ENCODE results near the gene TMEM107. TPM values are rescaled to one million over a fixed set of nuclear protein-coding genes. Genes with fewer than 3 reads are reported as not detected.

TMEM107 gene
- total RNA-seq, 1 experiment from 2014 or later, result 13.5 TPM

DNA sequence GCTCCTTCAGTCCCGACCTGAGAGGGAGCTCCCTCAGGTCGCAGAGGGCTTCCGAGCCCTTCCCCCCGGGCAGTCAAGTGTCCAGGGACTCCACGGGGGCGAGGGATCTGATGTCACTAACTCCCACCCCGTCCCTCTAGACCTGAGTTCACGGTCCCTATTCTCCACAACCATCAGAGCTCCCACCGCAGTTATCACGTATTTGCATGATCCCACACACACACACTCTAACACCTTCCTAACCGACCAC is 20.3 kb downstream of the TMEM107 start:
- no TSS peak for BruUV-seq (replicated peaks)
- CTCF ChIA-PET, result interaction anchor here (0.7 to 1.5 kb wide), 2 partner anchors 32 to 96 kb away, joined by 3 to 5 read pairs; partner anchors contain the start of gene HES7

DNA sequence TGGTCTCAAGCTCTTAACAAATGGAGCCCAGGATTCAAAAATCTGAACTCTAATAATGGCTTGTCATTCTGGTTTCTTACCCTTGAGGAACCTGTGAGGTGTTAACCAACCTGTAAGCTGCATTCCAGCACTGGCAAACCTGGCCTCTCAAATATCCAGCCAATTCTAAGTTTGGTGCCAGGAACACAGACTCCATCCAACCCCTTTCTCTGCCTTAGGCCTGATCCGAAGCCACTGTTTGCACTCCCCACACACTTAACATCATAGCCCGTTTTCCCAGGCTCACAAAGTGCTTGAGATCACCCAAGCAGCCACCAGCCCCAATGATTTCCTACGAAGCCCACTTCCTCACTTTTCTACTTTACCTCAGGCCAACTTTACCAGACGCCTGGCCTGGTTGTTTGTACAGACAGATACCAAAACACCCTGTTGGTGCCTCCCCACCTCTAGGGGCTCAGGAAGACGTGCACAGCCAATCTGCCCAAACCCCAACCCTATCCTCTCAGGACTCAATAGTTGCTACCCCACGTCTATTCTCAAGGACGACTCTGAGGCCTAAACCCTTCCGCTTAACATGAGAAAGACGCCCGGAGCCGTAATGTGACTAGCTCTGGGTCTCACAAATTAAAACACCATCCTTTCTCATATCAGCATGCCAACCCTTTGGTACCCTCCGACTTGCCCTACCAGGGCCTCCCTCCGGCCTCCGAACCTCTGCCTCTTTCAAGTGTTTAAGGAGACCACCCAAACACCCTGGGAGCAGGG is 20.8 kb downstream of the TMEM107 start:
- no peak overlapping the region for H3K4me3 Mint-ChIP-seq (ENCODE audit: low read depth, unreplicated experiment)
- no peaks in the 10 kb centered on the region for H3K9me3 Mint-ChIP-seq (ENCODE audit: low read depth, unreplicated experiment)
- H3K27me3 Mint-ChIP-seq (ENCODE audit: unreplicated experiment), result no peaks in the 10 kb centered on the region
- CTCF ChIA-PET, result interaction anchor here (0.7 to 1.5 kb wide), 2 partner anchors 31 to 95 kb away, joined by 3 to 5 read pairs; partner anchors contain the start of gene HES7
- peaks cover 10% of the 10 kb centered on the region for H3K36me3 Mint-ChIP-seq (ENCODE audit: insufficient read depth, unreplicated experiment)
- no peak for DNase-seq
- TF ChIP-seq, protein P1, sequence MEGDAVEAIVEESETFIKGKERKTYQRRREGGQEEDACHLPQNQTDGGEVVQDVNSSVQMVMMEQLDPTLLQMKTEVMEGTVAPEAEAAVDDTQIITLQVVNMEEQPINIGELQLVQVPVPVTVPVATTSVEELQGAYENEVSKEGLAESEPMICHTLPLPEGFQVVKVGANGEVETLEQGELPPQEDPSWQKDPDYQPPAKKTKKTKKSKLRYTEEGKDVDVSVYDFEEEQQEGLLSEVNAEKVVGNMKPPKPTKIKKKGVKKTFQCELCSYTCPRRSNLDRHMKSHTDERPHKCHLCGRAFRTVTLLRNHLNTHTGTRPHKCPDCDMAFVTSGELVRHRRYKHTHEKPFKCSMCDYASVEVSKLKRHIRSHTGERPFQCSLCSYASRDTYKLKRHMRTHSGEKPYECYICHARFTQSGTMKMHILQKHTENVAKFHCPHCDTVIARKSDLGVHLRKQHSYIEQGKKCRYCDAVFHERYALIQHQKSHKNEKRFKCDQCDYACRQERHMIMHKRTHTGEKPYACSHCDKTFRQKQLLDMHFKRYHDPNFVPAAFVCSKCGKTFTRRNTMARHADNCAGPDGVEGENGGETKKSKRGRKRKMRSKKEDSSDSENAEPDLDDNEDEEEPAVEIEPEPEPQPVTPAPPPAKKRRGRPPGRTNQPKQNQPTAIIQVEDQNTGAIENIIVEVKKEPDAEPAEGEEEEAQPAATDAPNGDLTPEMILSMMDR (IDR thresholded peaks at IDR 0.05; ENCODE audit: unreplicated experiment), result no peak
- H3K27ac Mint-ChIP-seq (ENCODE audit: unreplicated experiment), result no peak overlapping the region
- intact Hi-C loops (cut with micrococcal nuclease; ENCODE audit: unreplicated experiment), result loop anchor here (5.0 kb wide), 1 partner anchor 33 kb away; the partner anchor contains the start of gene HES7
- H3K4me1 Mint-ChIP-seq (ENCODE audit: low read depth, unreplicated experiment), result no peaks in the 10 kb centered on the region
- BruUV-seq (replicated peaks), result TSS peak; percentile 24

More for the DNA sequence above, 20.3 kb downstream of the TMEM107 start:
- H3K4me1 Mint-ChIP-seq (ENCODE audit: low read depth, unreplicated experiment), result no peaks in the 10 kb centered on the region
- no peaks in the 10 kb centered on the region for H3K27me3 Mint-ChIP-seq (ENCODE audit: unreplicated experiment)
- DNase-seq, result no peak
- TF ChIP-seq, protein P1 (IDR thresholded peaks at IDR 0.05; ENCODE audit: unreplicated experiment), result no peak
- H3K9me3 Mint-ChIP-seq (ENCODE audit: low read depth, unreplicated experiment), result no peaks in the 10 kb centered on the region
- no peak overlapping the region for H3K4me3 Mint-ChIP-seq (ENCODE audit: low read depth, unreplicated experiment)
- peaks cover 15% of the 10 kb centered on the region for H3K36me3 Mint-ChIP-seq (ENCODE audit: insufficient read depth, unreplicated experiment)
- intact Hi-C loops (cut with micrococcal nuclease; ENCODE audit: unreplicated experiment), result loop anchor here (5.0 kb wide), 1 partner anchor 34 kb away; the partner anchor contains the start of gene HES7
- no peak overlapping the region for H3K27ac Mint-ChIP-seq (ENCODE audit: unreplicated experiment)

DNA sequence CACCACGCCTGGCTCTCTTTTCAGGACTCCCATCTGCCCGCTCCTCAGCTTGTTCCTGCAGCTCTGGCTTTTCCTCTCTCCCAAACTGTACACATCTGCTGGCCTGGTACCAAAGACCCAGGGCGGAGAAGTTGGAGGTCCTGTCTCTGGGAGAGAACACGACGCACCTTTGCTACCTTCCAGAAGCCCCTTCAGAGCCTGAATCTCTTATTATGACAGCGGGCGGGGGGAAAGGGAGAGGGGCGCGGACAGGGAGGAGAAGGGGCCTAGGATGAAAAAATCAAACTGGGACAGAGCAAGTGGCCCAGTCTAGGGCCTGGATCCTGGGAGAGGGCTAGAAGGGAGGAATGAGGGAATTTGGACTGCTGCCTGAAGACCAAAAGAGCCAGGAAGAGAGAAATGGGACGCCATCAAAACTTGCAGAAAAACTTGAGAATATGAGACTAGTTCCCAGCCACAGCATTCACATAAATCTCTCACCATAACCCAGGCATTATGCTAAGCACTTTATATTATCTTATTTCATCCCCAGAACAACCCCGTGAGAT is 21.5 kb downstream of the TMEM107 start:
- Mint-ChIP-seq H3K9me3 (ENCODE audit: low read depth, unreplicated experiment) (no peaks in the 10 kb centered on the region), H3K27ac (ENCODE audit: unreplicated experiment) (no peak overlapping the region), H3K4me3 (ENCODE audit: low read depth, unreplicated experiment) (no peak overlapping the region), H3K4me1 (ENCODE audit: low read depth, unreplicated experiment) (no peaks in the 10 kb centered on the region), H3K36me3 (ENCODE audit: insufficient read depth, unreplicated experiment) (peaks cover 9% of the 10 kb centered on the region), H3K27me3 (ENCODE audit: unreplicated experiment) (no peaks in the 10 kb centered on the region)
- no TSS peak for BruUV-seq (replicated peaks)
- intact Hi-C loops (cut with micrococcal nuclease; ENCODE audit: unreplicated experiment), result loop anchor here (5.0 kb wide), 1 partner anchor 32 kb away; the partner anchor contains the start of gene HES7
- no peak for DNase-seq
- TF ChIP-seq, protein P1 (IDR thresholded peaks at IDR 0.05; ENCODE audit: unreplicated experiment), result no peak
- CTCF ChIA-PET, result no interaction called here

DNA sequence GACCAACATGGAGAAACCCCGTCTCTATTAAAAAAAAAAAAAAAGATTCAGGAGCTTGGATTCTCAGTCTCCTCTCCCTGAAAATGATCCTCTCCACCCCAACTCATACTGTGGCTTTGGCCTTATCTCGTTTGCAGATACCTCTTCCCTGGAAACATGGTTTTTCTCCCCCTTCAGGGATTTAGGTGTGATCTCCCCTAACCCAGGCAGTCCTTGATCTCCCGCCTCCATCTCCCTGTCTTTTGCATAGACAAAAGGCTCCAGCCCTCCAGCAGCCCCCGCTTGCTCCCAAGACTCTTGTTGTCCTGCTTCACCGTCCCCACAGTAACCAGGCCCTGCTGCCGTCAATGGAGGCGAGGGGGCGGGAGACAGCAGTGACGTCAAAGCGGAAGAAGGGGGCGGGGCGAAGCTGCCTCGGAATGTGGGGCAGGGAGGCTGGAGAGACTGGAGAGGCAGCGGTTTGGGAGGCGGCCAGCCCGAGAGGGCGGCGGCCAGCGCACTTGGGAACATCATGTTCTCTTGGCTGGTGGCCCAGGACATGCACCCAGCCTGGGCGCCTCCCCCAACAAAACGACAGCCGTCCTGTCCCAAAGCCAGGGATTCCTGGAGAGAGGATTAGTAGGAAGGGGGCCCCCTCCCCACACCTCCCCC is 22.1 kb downstream of the TMEM107 start:
- intact Hi-C loops (cut with micrococcal nuclease; ENCODE audit: unreplicated experiment), result no loop called here
- no TSS peak for BruUV-seq (replicated peaks)
- DNase-seq, result peak; percentile 95
- Mint-ChIP-seq H3K4me1 (ENCODE audit: low read depth, unreplicated experiment) (no peaks in the 10 kb centered on the region), H3K9me3 (ENCODE audit: low read depth, unreplicated experiment) (no peaks in the 10 kb centered on the region), H3K36me3 (ENCODE audit: insufficient read depth, unreplicated experiment) (peaks cover 9% of the 10 kb centered on the region), H3K4me3 (ENCODE audit: low read depth, unreplicated experiment) (no peak overlapping the region), H3K27ac (ENCODE audit: unreplicated experiment) (no peak overlapping the region), H3K27me3 (ENCODE audit: unreplicated experiment) (no peaks in the 10 kb centered on the region)
- CTCF ChIA-PET, result interaction anchor here (0.8 to 1.1 kb wide), 2 partner anchors 27 to 67 kb away, joined by 3 to 7 read pairs; no protein-coding TSS in a partner anchor
- TF ChIP-seq, protein P1 (IDR thresholded peaks at IDR 0.05; ENCODE audit: unreplicated experiment), result no peak

All from Calu3 (cell line).